Peyer's patch (tissue), 4 donors: ENCODE data around the gene STOML1. TPM values are rescaled to one million over a fixed set of nuclear protein-coding genes. Genes with fewer than 3 reads are reported as not detected.

Source experiments
- DNase-seq, 3 donors: peaks; one replicate each; pipeline ENCODE4 v3.0.0-alpha.2; 2017 to 2019
- H3K27ac ChIP-seq, 4 donors: fragments of 200-600 bp; sonication (generic); one replicate each; pipeline ENCODE4 v1.5.1; 2016 to 2019
- H3K27me3 ChIP-seq, 2 donors: fragments of 200-600 bp; sonication (generic); one replicate each; pipeline ENCODE4 v1.5.1; 2019
- H3K36me3 ChIP-seq, 3 donors: fragments of 200-600 bp; sonication (generic); one replicate each; pipeline ENCODE4 v1.5.1; 2016 to 2019
- H3K4me1 ChIP-seq, 4 donors: fragments of 200-600 bp; sonication (generic); one replicate each; pipeline ENCODE4 v1.5.1; 2016 to 2019
- H3K4me3 ChIP-seq, 4 donors: fragments of 200-600 bp; sonication (generic); 1 replicate in 3 of 4; 2 replicates in 1 of 4; pipeline ENCODE4 v1.5.1; 2016 to 2019; ENCODE audit warnings: mild to moderate bottlenecking in 1 of 4
- H3K9me3 ChIP-seq, 4 donors: fragments of 200-600 bp; sonication (generic); one replicate each; pipeline ENCODE4 v1.5.1; 2016 to 2019; ENCODE audit warnings: mild to moderate bottlenecking in 1 of 4
- POLR2A ChIP-seq, 2 donors: fragments of 450-650 bp; IDR thresholded peaks; one replicate each; pipeline ENCODE4 v1.5.1; 2017; ENCODE audit warnings: antibody characterized with exemption in 2 of 2, mild to moderate bottlenecking in 2 of 2, moderate library complexity in 2 of 2
- total RNA-seq, 4 donors: library from RNA; depleted of rRNA; stranded (reverse); fragments of >200 nt; gene quantifications; one replicate each; pipeline ENCODE4 v1.1.0, GENCODE V29; 2016
- TF ChIP-seq, protein P1 (sequence below), 6 experiments: fragments of 450-650 bp in 4 of 6; fragments of 200-600 bp in 2 of 6; sonication (generic) in 1 of 6; IDR thresholded peaks; one replicate each; pipeline ENCODE4 v1.5.1; 2017 to 2019; ENCODE audit warnings: antibody characterized with exemption in 6 of 6, mild to moderate bottlenecking in 3 of 6, moderate library complexity in 1 of 6

The STOML1 gene
- total RNA-seq, 4 donors from 2014 or later = 10.9 to 24.5 (median 13.5) TPM; not detected in 1

GRCh38 chr15:73936181-73936580 lies 55.9 kb downstream of the STOML1 start:
- H3K9me3 ChIP-seq = no peaks in the 10 kb centered on the region
- H3K4me1 ChIP-seq = peaks cover 0 to 19% (median 0%) of the 10 kb centered on the region in 4 donors
- no peak overlapping the region for H3K4me3 ChIP-seq
- H3K27ac ChIP-seq = no peak overlapping the region
- peak in 1 of 3 donors; percentile 61 for DNase-seq
- TF ChIP-seq, protein P1, sequence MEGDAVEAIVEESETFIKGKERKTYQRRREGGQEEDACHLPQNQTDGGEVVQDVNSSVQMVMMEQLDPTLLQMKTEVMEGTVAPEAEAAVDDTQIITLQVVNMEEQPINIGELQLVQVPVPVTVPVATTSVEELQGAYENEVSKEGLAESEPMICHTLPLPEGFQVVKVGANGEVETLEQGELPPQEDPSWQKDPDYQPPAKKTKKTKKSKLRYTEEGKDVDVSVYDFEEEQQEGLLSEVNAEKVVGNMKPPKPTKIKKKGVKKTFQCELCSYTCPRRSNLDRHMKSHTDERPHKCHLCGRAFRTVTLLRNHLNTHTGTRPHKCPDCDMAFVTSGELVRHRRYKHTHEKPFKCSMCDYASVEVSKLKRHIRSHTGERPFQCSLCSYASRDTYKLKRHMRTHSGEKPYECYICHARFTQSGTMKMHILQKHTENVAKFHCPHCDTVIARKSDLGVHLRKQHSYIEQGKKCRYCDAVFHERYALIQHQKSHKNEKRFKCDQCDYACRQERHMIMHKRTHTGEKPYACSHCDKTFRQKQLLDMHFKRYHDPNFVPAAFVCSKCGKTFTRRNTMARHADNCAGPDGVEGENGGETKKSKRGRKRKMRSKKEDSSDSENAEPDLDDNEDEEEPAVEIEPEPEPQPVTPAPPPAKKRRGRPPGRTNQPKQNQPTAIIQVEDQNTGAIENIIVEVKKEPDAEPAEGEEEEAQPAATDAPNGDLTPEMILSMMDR (IDR thresholded peaks at IDR 0.05) = no peak
- TF ChIP-seq POLR2A (IDR thresholded peaks at IDR 0.05) = no peak
- no peaks in the 10 kb centered on the region for H3K27me3 ChIP-seq
- H3K36me3 ChIP-seq = no peaks in the 10 kb centered on the region

DNA sequence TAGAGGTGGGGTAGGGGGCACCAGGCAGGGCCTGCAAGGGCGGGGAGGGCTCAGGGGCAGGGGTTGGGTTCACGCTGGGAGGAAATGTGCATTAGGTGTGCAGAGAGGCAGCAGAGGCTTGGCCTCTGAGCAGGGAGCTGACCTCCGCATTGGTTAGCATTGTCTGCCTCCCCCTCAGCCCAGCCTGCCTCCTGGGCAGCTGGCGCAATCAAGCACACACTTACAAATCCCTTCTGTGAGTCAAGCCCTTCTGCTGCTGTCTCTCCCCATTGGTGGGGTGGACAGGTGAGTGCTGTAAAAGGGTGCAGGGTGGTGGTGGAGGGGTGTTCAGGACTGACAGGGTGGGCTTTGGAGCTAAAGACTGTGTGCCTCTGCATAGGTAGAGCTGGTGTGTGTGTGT lies 56.5 kb downstream of the STOML1 start:
- no peak overlapping the region for H3K4me3 ChIP-seq
- H3K4me1 ChIP-seq = peaks cover 0 to 13% (median 0%) of the 10 kb centered on the region in 4 donors
- TF ChIP-seq, protein P1 (IDR thresholded peaks at IDR 0.05) = no peak
- TF ChIP-seq POLR2A (IDR thresholded peaks at IDR 0.05) = no peak
- no peaks in the 10 kb centered on the region for H3K36me3 ChIP-seq
- DNase-seq = no peak
- no peaks in the 10 kb centered on the region for H3K9me3 ChIP-seq
- no peak overlapping the region for H3K27ac ChIP-seq
- H3K27me3 ChIP-seq = no peaks in the 10 kb centered on the region

- Histone ChIP-seq H3K27me3 (no peaks in the 10 kb centered on the region), H3K9me3 (no peaks in the 10 kb centered on the region), H3K36me3 (no peaks in the 10 kb centered on the region), H3K4me1 (peaks cover 0 to 23% (median 0%) of the 10 kb centered on the region in 4 donors), H3K27ac (no peak overlapping the region), H3K4me3 (no peak overlapping the region)
- DNase-seq = peak in 1 of 3 donors; percentile 53
- TF ChIP-seq POLR2A (IDR thresholded peaks at IDR 0.05) = no peak
- TF ChIP-seq, protein P1 (IDR thresholded peaks at IDR 0.05) = no peak
Measured at GRCh38 chr15:73934281-73934680, 57.8 kb downstream of the STOML1 start.

DNA sequence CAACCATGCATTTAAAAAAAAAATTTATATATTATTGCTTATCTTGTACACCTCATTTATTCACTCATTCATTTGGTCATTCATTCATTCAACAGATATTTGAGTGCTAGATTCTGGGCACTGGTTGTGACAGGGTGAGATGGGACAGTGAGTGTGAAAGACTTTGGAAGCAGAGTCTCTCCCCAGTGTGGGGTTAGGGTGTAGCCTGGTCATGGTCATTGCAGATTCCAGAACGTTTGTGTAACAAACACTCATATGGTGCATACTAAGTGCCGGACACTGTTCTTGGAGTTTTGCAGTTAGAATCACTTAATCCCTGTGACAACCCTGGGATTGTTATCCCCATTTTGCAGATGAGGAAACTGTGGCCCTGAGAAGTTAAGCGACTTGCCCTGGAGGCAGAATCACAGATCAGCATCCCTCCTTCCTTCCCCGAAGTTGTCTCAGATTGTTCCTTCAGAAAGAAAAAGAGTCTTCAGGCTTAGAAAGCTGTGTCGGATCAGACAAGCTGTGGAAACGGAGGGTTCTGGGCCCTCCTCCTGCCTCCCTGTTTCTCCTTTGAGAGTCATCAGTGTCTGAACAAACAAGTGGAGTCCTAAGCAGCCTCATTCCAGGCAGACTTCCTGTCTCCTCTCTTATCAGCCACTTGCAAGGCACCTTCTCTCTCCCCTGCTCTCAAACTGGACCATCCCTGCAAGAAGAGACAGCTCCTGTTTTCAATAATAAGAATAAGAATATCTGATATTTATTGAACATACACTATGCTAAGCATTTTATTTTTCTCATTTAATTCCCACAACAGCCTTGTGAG lies 59.5 kb downstream of the STOML1 start:
- DNase-seq = no peak
- Histone ChIP-seq H3K9me3 (no peaks in the 10 kb centered on the region), H3K36me3 (no peaks in the 10 kb centered on the region), H3K27me3 (no peaks in the 10 kb centered on the region), H3K4me1 (peaks cover 0 to 33% (median 4%) of the 10 kb centered on the region in 4 donors), H3K27ac (no peak overlapping the region), H3K4me3 (no peak overlapping the region)
- no peak for TF ChIP-seq POLR2A (IDR thresholded peaks at IDR 0.05)
- TF ChIP-seq, protein P1 (IDR thresholded peaks at IDR 0.05) = no peak

DNA sequence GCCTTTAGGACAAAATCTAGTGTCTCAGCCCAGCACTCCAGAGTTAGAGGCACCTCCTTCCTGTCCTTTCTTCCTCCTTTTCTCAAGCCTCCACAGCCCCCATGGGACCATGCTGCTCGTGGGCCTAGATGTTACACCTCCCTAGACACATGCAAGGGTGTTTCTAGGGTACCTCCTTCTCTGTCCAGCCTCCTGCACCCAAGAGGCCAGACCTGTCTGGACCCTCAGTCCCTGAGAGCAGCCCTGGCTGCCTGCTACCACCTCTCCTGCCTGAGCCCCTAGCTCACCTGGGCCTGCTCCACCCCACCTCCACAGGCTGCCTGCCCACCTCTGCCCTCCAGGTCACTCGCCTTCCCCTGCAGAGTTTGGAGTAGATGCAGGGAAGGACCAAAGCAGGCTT lies 60.7 kb downstream of the STOML1 start:
- H3K27ac ChIP-seq = no peak overlapping the region
- peaks cover 0 to 37% (median 8%) of the 10 kb centered on the region in 4 donors for H3K4me1 ChIP-seq
- TF ChIP-seq POLR2A (IDR thresholded peaks at IDR 0.05) = no peak
- TF ChIP-seq, protein P1 (IDR thresholded peaks at IDR 0.05) = no peak
- H3K27me3 ChIP-seq = no peaks in the 10 kb centered on the region
- peaks cover 0 to under 1% (median 0%) of the 10 kb centered on the region in 4 donors for H3K9me3 ChIP-seq
- H3K4me3 ChIP-seq = no peak overlapping the region
- DNase-seq = peak in 1 of 3 donors; percentile 41
- no peaks in the 10 kb centered on the region for H3K36me3 ChIP-seq
